HCEC 1CT (cell line): ENCODE results near the gene TMEM51.
"Not testable (repeated sequence)": the region's sequence is repeated elsewhere in the genome, so short reads cannot be mapped to it uniquely, and the experiment has no call there.

Source experiments
- DNase-seq: peaks from one replicate; pipeline ENCODE4 v3.0.0-alpha.2; 2017

TMEM51 gene

GRCh38 chr1:15128520-15129313 lies 24.8 kb upstream of the TMEM51 start:
- peak; percentile 57 for DNase-seq

- no peak for DNase-seq
These were observed 23.6 kb upstream of the TMEM51 start for GRCh38 chr1:15129944-15130343.

GRCh38 chr1:15130607-15131006 lies 22.9 kb upstream of the TMEM51 start:
- no peak for DNase-seq

GRCh38 chr1:15132965-15133364 lies 20.6 kb upstream of the TMEM51 start:
- no peak for DNase-seq

GRCh38 chr1:15134285-15134684 lies 19.3 kb upstream of the TMEM51 start:
- no peak for DNase-seq

GRCh38 chr1:15135604-15136003 lies 17.9 kb upstream of the TMEM51 start:
- not testable (repeated sequence) for DNase-seq

- no peak for DNase-seq
These were observed 15.7 kb upstream of the TMEM51 start for GRCh38 chr1:15137809-15138208.

- no peak for DNase-seq
These were observed 13.7 kb upstream of the TMEM51 start for GRCh38 chr1:15139654-15140350.

- no peak for DNase-seq
These were observed 11.5 kb upstream of the TMEM51 start for GRCh38 chr1:15141935-15142539.

- no peak for DNase-seq
These were observed 8.2 kb upstream of the TMEM51 start for GRCh38 chr1:15145327-15145726.

GRCh38 chr1:15146142-15146680 lies 7.3 kb upstream of the TMEM51 start:
- no peak for DNase-seq

- DNase-seq, result no peak
These were observed 6.6 kb upstream of the TMEM51 start for GRCh38 chr1:15146971-15147376.

GRCh38 chr1:15148004-15148403 lies 5.5 kb upstream of the TMEM51 start:
- DNase-seq, result no peak

GRCh38 chr1:15148475-15148874 lies 5.1 kb upstream of the TMEM51 start:
- no peak for DNase-seq

GRCh38 chr1:15148941-15149340 lies 4.6 kb upstream of the TMEM51 start:
- DNase-seq, result no peak

- no peak for DNase-seq
These were observed 3.2 kb upstream of the TMEM51 start for GRCh38 chr1:15150376-15150775.

GRCh38 chr1:15151377-15151806 lies 2.2 kb upstream of the TMEM51 start:
- no peak for DNase-seq

GRCh38 chr1:15151871-15152270 lies 1.7 kb upstream of the TMEM51 start:
- no peak for DNase-seq

GRCh38 chr1:15152318-15153183 lies 996 bp upstream of the TMEM51 start:
- peak; percentile 91 for DNase-seq

- DNase-seq, result peak; percentile 69
These were observed 414 bp downstream of the TMEM51 start for GRCh38 chr1:15153842-15154479.

- peak; percentile 38 for DNase-seq
These were observed 1.0 kb downstream of the TMEM51 start for GRCh38 chr1:15154480-15155036.

- no peak for DNase-seq
These were observed 1.6 kb downstream of the TMEM51 start for GRCh38 chr1:15155191-15155590.
